Chondrocyte (in vitro differentiated cells): ENCODE data around the gene RBM28. TPM values are rescaled to one million over a fixed set of nuclear protein-coding genes. Genes with fewer than 3 reads are reported as not detected.

Experiments
- DNase-seq: peaks from one replicate; pipeline ENCODE4 v3.0.0; 2021; ENCODE audit warnings: mixed read lengths, low spot score
- H3K27ac Mint-ChIP-seq: one replicate; pipeline ENCODE4 v1.8.0; 2021; ENCODE audit warnings: mild to moderate bottlenecking, moderate library complexity, mixed read lengths; ENCODE audit not compliant: unreplicated experiment
- H3K27me3 Mint-ChIP-seq: 2 replicates; pipeline ENCODE4 v1.8.0; 2021; ENCODE audit warnings: low read depth, mixed read lengths
- H3K36me3 Mint-ChIP-seq: 2 replicates; pipeline ENCODE4 v1.8.0; 2021; ENCODE audit warnings: low read depth, mixed read lengths
- H3K4me1 Mint-ChIP-seq: 2 replicates; pipeline ENCODE4 v1.8.0; 2021; ENCODE audit warnings: low read depth, mild to moderate bottlenecking, mixed read lengths
- H3K4me3 Mint-ChIP-seq: one replicate; pipeline ENCODE4 v1.8.0; 2021; ENCODE audit warnings: mild to moderate bottlenecking, moderate library complexity, mixed read lengths; ENCODE audit not compliant: unreplicated experiment
- H3K9me3 Mint-ChIP-seq: 2 replicates; pipeline ENCODE4 v1.8.0; 2021; ENCODE audit warnings: low read depth, mixed read lengths
- CTCF ChIP-seq: fragments of 200-600 bp; sonication (generic); IDR thresholded peaks from 2 replicates; pipeline ENCODE4 v1.5.0; 2021; ENCODE audit warnings: antibody characterized with exemption, mild to moderate bottlenecking, moderate library complexity
- total RNA-seq: library from RNA; stranded (reverse); gene quantifications from 3 replicates; pipeline ENCODE4 v1.2.1, GENCODE V29; 2021

RBM28 gene
- total RNA-seq, 1 donor from 2014 or later, result 35.2 TPM

- TF ChIP-seq CTCF, result no peak
- peaks cover 2% of the 10 kb centered on the region for H3K4me1 Mint-ChIP-seq
- H3K4me3 Mint-ChIP-seq, result no peak overlapping the region
- peaks cover 4% of the 10 kb centered on the region for H3K27me3 Mint-ChIP-seq
- no peak for DNase-seq
- H3K36me3 Mint-ChIP-seq, result peaks cover 4% of the 10 kb centered on the region
- H3K27ac Mint-ChIP-seq, result no peak overlapping the region
- no peaks in the 10 kb centered on the region for H3K9me3 Mint-ChIP-seq
Observed at GRCh38 chr7:128389618-128390329, 46.1 kb upstream of the RBM28 start.

GRCh38 chr7:128389085-128389617, 45.4 kb upstream of the RBM28 start:
- DNase-seq, result no peak
- TF ChIP-seq CTCF, result no peak
- Mint-ChIP-seq H3K4me3 (no peak overlapping the region), H3K4me1 (peaks cover 2% of the 10 kb centered on the region), H3K27ac (no peak overlapping the region), H3K9me3 (no peaks in the 10 kb centered on the region), H3K36me3 (peaks cover 3% of the 10 kb centered on the region), H3K27me3 (peaks cover 4% of the 10 kb centered on the region)

GRCh38 chr7:128388145-128388485, 44.4 kb upstream of the RBM28 start:
- peaks cover 4% of the 10 kb centered on the region for H3K27me3 Mint-ChIP-seq
- TF ChIP-seq CTCF, result no peak

GRCh38 chr7:128387216-128388144, 43.8 kb upstream of the RBM28 start:
- peak; percentile 94 for TF ChIP-seq CTCF
- no peak for DNase-seq
- Mint-ChIP-seq H3K9me3 (no peaks in the 10 kb centered on the region), H3K4me3 (no peak overlapping the region), H3K36me3 (peaks cover 2% of the 10 kb centered on the region), H3K4me1 (peaks cover 2% of the 10 kb centered on the region), H3K27ac (no peak overlapping the region), H3K27me3 (peaks cover 4% of the 10 kb centered on the region)

More at GRCh38 chr7:128388145-128388485, 44.4 kb upstream of the RBM28 start:
- Mint-ChIP-seq H3K27ac (no peak overlapping the region), H3K9me3 (no peaks in the 10 kb centered on the region), H3K36me3 (peaks cover 2% of the 10 kb centered on the region), H3K4me3 (no peak overlapping the region), H3K4me1 (peaks cover 2% of the 10 kb centered on the region)
- no peak for DNase-seq
